ENCODE results near the gene LRRC47. TPM values are rescaled to one million over a fixed set of nuclear protein-coding genes. Genes with fewer than 3 reads are reported as not detected.

The LRRC47 gene
- total RNA-seq, 1 experiment from 2014 or later: 113 TPM

DNA sequence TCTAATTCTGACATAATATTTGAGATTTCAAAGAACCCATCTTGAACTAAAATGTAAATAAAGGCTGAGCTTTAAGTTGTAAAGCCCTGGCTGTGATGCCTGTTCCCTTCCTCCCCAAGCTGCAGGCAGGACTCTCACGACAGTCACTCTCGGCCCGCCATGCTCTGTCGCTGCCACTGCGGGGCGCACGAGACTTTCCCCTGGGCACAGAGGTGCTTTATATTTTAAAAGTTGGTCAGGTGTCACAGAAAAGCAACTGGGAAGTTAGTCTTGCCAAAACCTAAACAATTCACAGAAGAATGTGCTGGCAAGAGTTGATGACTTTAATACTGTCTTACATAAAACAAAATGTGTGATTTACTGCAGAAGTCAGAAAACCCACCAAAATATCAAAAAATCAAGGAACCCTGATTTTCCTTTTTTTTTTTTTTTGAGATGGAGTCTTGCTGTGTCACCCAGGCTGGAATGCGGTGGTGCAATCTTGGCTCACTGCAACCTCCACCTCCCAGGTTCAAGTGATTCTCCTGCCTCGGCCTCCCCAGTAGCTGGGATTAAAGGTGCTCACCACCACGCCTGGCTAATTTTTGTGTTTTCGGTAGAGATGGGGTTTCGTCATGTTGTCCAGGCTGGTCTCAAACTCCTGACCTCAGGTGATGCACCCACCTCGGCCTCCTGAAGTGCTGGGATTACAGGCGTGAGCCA, 10.7 kb downstream of the LRRC47 start:
- peak; percentile 92 for DNase-seq
- Histone ChIP-seq H3K4me3 (ENCODE audit: insufficient read depth, low read depth, low read length) (no peak overlapping the region), H3K36me3 (replicated peaks; ENCODE audit: control insufficient read depth, insufficient read depth, low read length) (peaks cover 42% of the 10 kb centered on the region), H3K27me3 (ENCODE audit: control insufficient read depth, insufficient read depth, low read length) (no peaks in the 10 kb centered on the region)

DNA sequence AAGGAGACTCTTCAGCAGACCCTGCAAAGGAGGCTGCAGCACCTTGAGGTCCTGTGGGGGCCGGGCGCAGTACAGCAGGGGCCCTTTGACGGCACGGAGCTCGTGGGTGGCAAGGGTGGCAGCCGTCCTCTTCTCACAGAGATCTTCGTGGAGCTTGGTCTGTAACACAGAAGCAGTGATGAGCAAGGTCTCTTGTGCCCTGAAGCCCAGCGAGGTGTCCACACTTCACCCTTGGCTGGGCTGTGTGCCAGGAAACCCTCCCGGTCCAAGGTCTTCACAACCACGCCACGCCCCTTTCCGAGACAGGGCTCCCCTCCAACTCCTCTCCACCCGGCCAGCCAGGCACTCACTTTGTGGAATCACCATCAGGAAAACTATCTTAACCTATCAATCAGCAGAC, 11.3 kb downstream of the LRRC47 start:
- H3K27me3 ChIP-seq (ENCODE audit: control insufficient read depth, insufficient read depth, low read length): no peaks in the 10 kb centered on the region
- peaks cover 47% of the 10 kb centered on the region for H3K36me3 ChIP-seq (replicated peaks; ENCODE audit: control insufficient read depth, insufficient read depth, low read length)
- peak; percentile 39 for DNase-seq
- H3K4me3 ChIP-seq (ENCODE audit: insufficient read depth, low read depth, low read length): no peak overlapping the region

DNA sequence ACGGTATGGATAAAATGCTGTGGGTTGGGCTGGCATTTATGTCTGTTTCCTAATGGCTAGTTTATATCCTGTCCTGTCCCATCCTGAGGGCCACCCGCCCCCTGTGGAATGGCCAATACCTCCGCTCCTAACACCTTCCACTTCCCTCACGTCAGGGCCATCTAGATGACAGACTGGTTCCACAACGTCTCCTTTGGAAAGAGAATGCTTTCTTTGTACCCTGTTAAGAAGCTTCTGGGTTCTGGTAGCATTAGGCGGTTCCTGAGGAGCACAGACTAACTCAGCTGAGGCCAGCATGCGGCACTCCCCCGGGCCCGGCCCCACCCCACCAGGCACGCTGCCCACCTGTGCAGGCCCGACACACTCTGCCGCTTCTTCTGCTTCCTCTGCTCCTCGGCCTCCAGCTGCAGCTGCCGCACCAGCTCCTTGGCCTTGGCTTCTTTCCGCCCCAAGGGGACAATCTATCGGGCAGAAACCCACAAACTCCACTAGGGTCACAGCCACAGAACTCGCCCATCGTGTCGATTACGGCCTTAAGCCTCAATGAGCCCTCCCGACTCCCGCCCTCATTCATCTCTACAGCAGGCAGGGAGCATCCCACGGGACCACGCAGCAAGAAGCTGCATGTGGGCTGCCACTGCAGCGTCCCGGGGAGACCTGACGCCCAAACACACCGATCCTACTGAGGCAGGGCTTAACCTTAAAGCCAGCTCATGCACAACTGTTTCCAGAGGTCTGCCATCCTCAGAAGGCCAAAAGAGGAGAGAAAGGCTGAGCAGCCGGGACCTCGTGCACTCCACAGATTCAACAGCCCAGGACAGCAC, 12.4 kb downstream of the LRRC47 start:
- Histone ChIP-seq H3K4me3 (ENCODE audit: insufficient read depth, low read depth, low read length) (no peak overlapping the region), H3K27me3 (ENCODE audit: control insufficient read depth, insufficient read depth, low read length) (no peaks in the 10 kb centered on the region), H3K36me3 (replicated peaks; ENCODE audit: control insufficient read depth, insufficient read depth, low read length) (peaks cover 54% of the 10 kb centered on the region)
- peak; percentile 37 for DNase-seq

DNA sequence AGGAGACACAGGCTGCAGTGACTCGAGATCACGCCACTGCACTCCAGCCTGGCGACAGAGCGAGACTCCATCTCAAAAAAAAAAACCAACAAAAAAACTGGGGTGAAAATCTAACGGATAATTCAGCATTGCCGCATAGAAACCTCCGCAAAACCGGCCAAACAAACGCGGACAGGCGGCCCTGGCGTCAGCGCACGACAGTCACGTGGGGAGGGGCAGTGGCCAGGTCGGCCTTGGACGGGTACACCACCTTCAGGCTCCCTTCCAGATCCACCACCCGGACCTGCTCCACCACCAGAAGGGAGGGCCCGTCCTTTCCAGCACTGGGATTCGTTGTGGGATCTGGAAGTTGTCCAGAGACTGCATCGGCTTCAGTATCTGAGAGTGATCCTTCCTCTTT, 15.4 kb downstream of the LRRC47 start:
- DNase-seq: peak; percentile 39
- Histone ChIP-seq H3K36me3 (replicated peaks; ENCODE audit: control insufficient read depth, insufficient read depth, low read length) (peaks cover 47% of the 10 kb centered on the region), H3K4me3 (ENCODE audit: insufficient read depth, low read depth, low read length) (no peak overlapping the region), H3K27me3 (ENCODE audit: control insufficient read depth, insufficient read depth, low read length) (no peaks in the 10 kb centered on the region)

DNA sequence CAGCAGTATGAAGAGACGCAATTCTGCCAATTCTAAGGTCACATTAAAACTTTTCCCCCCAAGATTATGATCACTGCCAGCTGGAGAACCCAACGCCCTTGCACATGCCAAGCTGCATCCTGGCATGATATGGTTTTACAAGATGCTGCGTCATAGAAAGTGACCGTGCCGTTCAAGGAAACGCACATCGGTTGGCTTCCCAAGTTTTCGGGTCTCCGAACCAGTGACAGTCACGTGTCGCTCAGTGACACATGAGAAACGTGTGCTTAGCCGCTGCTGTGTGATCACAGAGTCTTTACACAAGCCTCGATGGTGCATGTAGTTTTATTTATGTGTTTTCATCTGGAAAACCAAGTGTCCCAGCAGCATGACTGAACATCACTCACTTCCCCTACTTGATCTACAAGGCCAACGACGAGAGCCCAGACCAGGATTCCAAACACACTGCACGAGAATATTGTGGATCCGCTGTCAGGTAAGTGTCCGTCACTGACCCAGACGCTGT, 16.3 kb downstream of the LRRC47 start:
- DNase-seq: peak; percentile 24
- H3K36me3 ChIP-seq (replicated peaks; ENCODE audit: control insufficient read depth, insufficient read depth, low read length): peaks cover 43% of the 10 kb centered on the region

DNA sequence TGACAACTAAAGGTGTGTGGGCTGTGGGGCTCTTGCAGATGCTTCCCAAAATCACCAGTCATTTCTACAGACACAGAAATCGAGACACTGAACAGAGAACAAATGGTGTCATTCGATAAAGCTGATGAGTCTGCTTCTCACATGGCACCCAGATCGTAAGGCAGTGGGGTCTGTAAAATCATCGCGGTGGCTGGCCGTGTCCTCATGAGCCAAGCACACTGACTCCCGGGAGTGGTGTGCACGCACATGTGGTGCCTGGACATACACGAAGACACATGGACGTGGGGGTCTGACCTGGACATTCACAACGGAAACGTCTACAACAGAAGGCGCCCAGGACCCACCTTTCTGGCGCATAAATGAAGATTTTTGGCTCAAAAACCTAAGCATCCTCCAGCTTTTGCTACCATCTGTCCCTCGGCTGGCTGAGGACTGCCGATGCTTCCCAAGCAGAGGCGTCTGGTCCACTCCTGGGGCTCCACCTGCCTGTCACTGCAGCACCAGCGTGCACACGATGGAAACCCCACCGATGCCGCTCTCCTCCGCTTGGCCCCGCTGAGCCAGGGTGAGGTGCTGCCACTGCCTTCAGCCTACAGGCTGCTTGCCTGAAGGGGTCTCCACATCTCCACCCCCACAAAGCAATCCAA, 16.9 kb downstream of the LRRC47 start:
- H3K36me3 ChIP-seq (replicated peaks; ENCODE audit: control insufficient read depth, insufficient read depth, low read length): peaks cover 39% of the 10 kb centered on the region
- peak; percentile 58 for DNase-seq

More for the DNA sequence above, 16.3 kb downstream of the LRRC47 start:
- Histone ChIP-seq H3K4me3 (ENCODE audit: insufficient read depth, low read depth, low read length) (no peak overlapping the region), H3K27me3 (ENCODE audit: control insufficient read depth, insufficient read depth, low read length) (no peaks in the 10 kb centered on the region)

DNA sequence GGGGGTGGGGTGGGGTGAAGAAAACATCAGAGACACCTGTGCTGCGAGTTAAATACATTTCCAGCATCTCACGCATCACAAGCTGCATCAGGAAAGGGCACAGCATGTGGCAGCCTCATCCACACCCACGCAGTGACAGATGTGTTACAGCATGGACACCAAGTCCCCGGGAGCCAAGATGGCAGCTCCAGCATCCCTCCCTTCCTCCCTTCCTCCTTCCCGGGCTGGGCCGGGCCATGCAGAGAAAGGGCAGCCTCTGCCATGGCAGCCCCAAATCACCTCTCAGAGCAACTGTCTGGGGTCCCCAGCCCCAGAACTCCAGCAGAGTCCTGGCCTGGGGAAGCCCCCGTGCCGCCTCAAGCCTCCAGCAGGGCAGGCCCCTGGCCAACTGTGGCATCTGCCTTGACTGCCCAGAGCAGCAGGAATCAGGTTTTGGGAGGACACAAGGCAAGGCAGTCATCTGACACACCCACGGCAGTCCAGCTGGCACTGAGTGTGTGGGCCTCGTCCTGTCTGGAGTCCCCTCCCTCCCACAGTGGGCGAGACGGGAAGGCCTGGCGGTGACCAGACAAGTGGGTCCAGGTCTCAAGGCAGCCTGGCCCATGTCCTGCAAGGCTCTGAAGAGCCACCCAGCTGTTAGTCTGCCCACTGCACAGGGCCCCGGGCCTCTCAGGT, 17.6 kb downstream of the LRRC47 start:
- H3K27me3 ChIP-seq (ENCODE audit: control insufficient read depth, insufficient read depth, low read length): no peaks in the 10 kb centered on the region
- peaks cover 34% of the 10 kb centered on the region for H3K36me3 ChIP-seq (replicated peaks; ENCODE audit: control insufficient read depth, insufficient read depth, low read length)
- H3K4me3 ChIP-seq (ENCODE audit: insufficient read depth, low read depth, low read length): no peak overlapping the region
- no peak for DNase-seq

More for the DNA sequence above, 16.9 kb downstream of the LRRC47 start:
- Histone ChIP-seq H3K4me3 (ENCODE audit: insufficient read depth, low read depth, low read length) (no peak overlapping the region), H3K27me3 (ENCODE audit: control insufficient read depth, insufficient read depth, low read length) (no peaks in the 10 kb centered on the region)

DNA sequence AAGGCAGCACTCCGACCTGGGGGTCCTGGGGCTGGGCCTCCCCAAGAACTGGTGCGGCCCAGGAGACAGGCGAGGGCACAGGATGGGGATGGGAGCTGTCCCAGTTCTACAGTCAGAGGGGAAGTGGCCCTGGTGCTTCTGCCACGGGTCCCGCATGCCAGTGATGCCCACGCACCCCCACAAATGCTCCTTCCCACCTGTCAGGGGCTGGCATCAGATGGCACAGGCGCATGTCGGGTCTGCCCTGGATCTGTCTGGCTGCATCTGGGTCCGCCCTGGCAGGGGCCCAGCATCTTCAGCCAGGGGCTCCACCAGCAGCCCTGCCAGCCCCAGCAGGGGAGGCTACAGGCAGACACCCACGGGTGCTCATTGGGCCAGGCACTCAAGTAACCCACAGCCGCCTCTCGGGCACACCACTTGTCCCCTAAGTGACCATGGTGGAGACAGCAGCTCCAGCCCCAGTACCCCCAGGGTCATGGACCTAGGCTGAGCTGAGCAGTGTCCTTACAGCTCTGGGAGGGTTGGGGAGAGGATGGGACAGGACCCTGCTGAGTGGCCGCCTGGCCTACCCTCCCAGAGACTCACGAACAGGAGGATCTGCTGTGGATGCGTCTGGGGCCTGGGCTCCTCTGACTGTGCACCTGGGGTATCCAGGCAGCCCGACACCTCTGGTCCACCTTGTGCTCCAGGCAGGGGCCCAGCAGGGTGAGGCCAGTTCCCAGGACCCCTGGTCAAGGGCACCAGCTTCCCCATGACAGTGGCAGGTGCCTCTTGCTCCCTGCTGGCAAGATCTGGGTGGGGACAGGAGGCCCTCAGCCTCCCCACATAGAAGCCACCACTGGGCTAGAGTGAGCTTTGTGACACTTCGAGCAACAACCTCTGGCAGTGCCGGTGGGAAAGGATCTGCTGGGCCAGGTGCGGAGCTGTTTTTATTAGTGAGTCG, 18.4 kb downstream of the LRRC47 start:
- no peak for DNase-seq
- peaks cover 30% of the 10 kb centered on the region for H3K36me3 ChIP-seq (replicated peaks; ENCODE audit: control insufficient read depth, insufficient read depth, low read length)
- no peak overlapping the region for H3K4me3 ChIP-seq (ENCODE audit: insufficient read depth, low read depth, low read length)
- peaks cover 4% of the 10 kb centered on the region; the same call in 1 of the 2 replicates for H3K27me3 ChIP-seq (ENCODE audit: control insufficient read depth, insufficient read depth, low read length)

DNA sequence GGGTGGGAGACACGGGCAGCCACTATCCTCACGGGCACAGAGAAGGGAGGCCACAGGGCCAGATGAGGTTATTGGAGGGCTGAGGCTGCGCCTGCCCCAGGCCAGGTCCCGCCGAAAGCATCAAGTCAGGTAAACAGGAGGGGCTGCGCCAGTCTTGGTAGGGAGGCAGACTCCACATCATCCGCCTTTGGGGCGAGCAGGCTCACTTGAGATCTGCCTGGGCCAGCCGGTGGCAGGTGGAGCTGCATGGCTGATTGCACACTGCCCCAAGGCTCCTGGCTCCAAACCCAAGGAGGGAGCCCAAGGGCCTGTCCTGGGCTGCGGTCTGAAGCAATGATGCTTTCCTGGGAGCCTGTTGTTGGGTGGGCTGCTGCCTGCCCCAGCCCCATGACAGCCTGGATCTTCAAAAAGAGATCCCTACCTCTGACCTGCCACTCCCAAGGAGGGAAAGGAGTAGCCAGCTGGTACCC, 19.2 kb downstream of the LRRC47 start:
- Histone ChIP-seq H3K27me3 (ENCODE audit: control insufficient read depth, insufficient read depth, low read length) (peaks cover 4% of the 10 kb centered on the region; the same call in 1 of the 2 replicates), H3K4me3 (ENCODE audit: insufficient read depth, low read depth, low read length) (no peak overlapping the region), H3K36me3 (replicated peaks; ENCODE audit: control insufficient read depth, insufficient read depth, low read length) (peaks cover 25% of the 10 kb centered on the region)
- no peak for DNase-seq

DNA sequence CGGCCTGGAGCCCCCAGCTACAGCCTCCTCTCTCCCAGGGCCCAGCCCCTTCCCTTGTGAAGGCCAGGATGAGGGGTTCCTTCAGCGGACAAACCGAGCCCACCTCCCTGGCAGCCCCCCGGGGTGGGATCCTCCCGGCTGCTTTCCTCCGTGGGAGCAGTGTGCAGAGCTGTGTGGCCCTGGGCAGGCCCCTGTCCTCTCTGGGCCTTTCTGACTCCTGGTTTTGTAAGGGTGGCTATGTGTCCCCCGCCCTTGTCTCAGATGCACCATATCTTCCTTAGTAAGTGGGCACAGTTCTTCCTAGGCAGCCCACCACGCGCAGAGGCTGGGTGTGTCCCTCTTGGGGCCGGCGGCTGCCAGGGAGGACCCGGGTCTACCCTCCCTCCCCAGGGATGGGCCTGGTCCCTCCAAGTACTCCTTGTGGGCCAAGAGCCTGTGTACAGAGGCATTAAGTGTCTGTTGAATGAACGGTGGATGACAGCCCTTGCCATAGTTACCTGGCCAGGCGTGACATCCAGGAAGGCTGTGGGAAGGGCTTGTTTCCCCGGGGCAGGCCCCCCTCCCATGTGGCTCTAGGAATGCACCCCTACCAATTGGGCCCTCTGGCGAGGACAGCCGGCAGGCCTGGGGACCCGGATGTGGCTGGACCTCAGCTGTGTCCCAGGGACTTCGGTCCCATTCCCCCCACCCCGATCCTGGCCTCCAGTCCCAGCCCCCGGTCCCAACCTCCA, 19.9 kb downstream of the LRRC47 start:
- Histone ChIP-seq H3K4me3 (ENCODE audit: insufficient read depth, low read depth, low read length) (no peak overlapping the region), H3K36me3 (replicated peaks; ENCODE audit: control insufficient read depth, insufficient read depth, low read length) (peaks cover 18% of the 10 kb centered on the region), H3K27me3 (ENCODE audit: control insufficient read depth, insufficient read depth, low read length) (peaks cover 7% of the 10 kb centered on the region; the same call in 1 of the 2 replicates)
- DNase-seq: peak; percentile 71

DNA sequence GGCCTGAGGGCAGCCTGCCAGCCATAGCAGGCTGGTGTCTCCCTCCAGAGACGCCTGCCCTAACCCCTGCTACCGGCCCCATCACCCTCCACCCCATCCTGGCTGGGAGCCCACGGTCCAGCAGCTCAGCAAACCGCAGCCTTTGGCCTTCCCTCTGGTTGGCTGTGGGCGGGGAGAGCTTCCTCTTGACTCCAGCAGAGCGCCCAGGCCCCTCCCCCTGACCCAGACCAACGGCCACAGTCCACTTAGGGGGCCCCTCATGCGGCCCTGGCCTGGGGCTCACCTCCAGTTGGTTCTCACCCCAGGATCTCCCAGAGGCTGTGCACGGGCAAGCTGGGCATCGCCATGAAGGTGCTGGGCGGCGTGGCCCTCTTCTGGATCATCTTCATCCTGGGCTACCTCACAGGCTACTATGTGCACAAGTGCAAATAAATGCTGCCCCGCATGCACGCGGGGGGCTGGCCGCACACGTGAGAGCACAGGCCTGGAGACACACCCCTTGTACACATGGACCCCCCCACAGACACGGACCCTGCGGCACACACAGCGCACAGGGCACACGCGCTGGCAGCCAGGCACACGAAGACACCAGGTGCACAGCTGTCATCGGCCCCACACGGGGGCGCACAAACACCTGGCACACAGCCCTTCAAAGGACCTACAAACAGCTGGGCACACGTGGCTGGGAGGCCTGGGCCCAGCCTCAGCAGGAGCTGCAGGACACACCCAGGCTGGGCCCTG, 20.6 kb downstream of the LRRC47 start:
- no peak overlapping the region for H3K4me3 ChIP-seq (ENCODE audit: insufficient read depth, low read depth, low read length)
- peak; percentile 95 for DNase-seq
- peaks cover 9% of the 10 kb centered on the region; the same call in 1 of the 2 replicates for H3K27me3 ChIP-seq (ENCODE audit: control insufficient read depth, insufficient read depth, low read length)
- peaks cover 13% of the 10 kb centered on the region for H3K36me3 ChIP-seq (replicated peaks; ENCODE audit: control insufficient read depth, insufficient read depth, low read length)

DNA sequence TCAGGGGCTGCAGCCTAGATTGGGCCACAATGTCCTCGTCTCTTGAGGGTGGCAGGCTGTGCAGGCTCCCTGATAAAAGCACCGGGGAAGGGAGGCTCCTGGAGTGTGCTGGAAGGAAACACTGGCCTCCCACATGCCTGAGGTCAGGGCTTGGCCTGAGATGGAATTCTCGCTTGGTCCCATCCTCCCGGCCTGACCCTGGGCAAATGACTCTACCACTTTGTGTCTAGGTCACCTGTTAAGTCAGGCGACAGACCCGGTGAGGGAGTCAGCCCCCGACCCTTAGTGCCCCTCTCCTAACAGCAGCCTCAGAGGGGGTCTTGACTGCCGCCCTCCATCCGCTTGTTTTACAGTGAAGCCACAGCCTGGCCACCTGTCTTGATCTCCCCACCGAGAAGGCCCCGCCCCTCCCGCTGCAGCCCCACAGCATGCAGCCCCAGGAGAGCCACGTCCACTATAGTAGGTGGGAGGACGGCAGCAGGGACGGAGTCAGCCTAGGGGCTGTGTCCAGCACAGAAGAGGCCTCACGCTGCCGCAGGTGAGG, 21.3 kb downstream of the LRRC47 start:
- peaks cover 8% of the 10 kb centered on the region for H3K36me3 ChIP-seq (replicated peaks; ENCODE audit: control insufficient read depth, insufficient read depth, low read length)
- DNase-seq: peak; percentile 71
- H3K4me3 ChIP-seq (ENCODE audit: insufficient read depth, low read depth, low read length): no peak overlapping the region
- peaks cover 11% of the 10 kb centered on the region; the same call in 1 of the 2 replicates for H3K27me3 ChIP-seq (ENCODE audit: control insufficient read depth, insufficient read depth, low read length)
